Measurements from ENCODE around the gene CCDC178.
"Not testable (repeated sequence)": the region's sequence is repeated elsewhere in the genome, so short reads cannot be mapped to it uniquely, and the experiment has no call there.

CCDC178 gene

GRCh38 chr18:33355263-33355662, 85.3 kb downstream of the CCDC178 start:
- no peak overlapping the region for H3K4me3 ChIP-seq (ENCODE audit: extremely low read depth, insufficient read depth, low read length, poor library complexity, severe bottlenecking)
- WGBS, 2 experiments (ENCODE audit: insufficient coverage in 2 of 2) = 83 to 100% methylated on average over 1 of the region's 1 CpG

GRCh38 chr18:33350256-33350655, 90.3 kb downstream of the CCDC178 start:
- 57 to 100% methylated on average over 1 of the region's 2 CpGs for WGBS, 2 experiments (ENCODE audit: insufficient coverage in 2 of 2)
- Histone ChIP-seq H3K9me3 (ENCODE audit: control insufficient read depth, low read length) (no peaks in the 10 kb centered on the region), H3K4me1 (ENCODE audit: control insufficient read depth, insufficient read depth, low read length, poor library complexity, severe bottlenecking) (no peaks in the 10 kb centered on the region), H3K36me3 (ENCODE audit: control insufficient read depth, insufficient read depth, low read length) (no peaks in the 10 kb centered on the region), H3K27ac (ENCODE audit: low read depth, low read length, severe bottlenecking) (no peak overlapping the region), H3K4me3 (ENCODE audit: extremely low read depth, insufficient read depth, low read length, poor library complexity, severe bottlenecking) (no peak overlapping the region)

More at GRCh38 chr18:33355263-33355662, 85.3 kb downstream of the CCDC178 start:
- Histone ChIP-seq H3K36me3 (ENCODE audit: control insufficient read depth, insufficient read depth, low read length) (no peaks in the 10 kb centered on the region), H3K9me3 (ENCODE audit: control insufficient read depth, low read length) (no peaks in the 10 kb centered on the region), H3K27ac (ENCODE audit: low read depth, low read length, severe bottlenecking) (peak overlapping the region; percentile 33), H3K4me1 (ENCODE audit: control insufficient read depth, insufficient read depth, low read length, poor library complexity, severe bottlenecking) (no peaks in the 10 kb centered on the region)

- peaks cover 20% of the 10 kb centered on the region for H3K9me3 ChIP-seq (ENCODE audit: control insufficient read depth, low read length)
- not testable (repeated sequence) for H3K27ac ChIP-seq (ENCODE audit: low read depth, low read length, severe bottlenecking); H3K36me3 ChIP-seq (ENCODE audit: control insufficient read depth, insufficient read depth, low read length); H3K4me3 ChIP-seq (ENCODE audit: extremely low read depth, insufficient read depth, low read length, poor library complexity, severe bottlenecking); H3K4me1 ChIP-seq (ENCODE audit: control insufficient read depth, insufficient read depth, low read length, poor library complexity, severe bottlenecking)
- WGBS, 2 experiments (ENCODE audit: insufficient coverage in 2 of 2) = 100% methylated on average over 1 of the region's 2 CpGs; no CpG with 5 or more reads in 1 of the 2 experiments
Measured at GRCh38 chr18:33339733-33340132, 100.8 kb downstream of the CCDC178 start.

- Histone ChIP-seq H3K36me3 (ENCODE audit: control insufficient read depth, insufficient read depth, low read length) (no peaks in the 10 kb centered on the region), H3K27ac (ENCODE audit: low read depth, low read length, severe bottlenecking) (no peak overlapping the region)
- no CpG with 5 or more reads among the region's 3 CpGs for WGBS, 2 experiments (ENCODE audit: insufficient coverage in 2 of 2)
Measured at GRCh38 chr18:33334781-33335180, 105.7 kb downstream of the CCDC178 start.

GRCh38 chr18:33330711-33331110, 109.8 kb downstream of the CCDC178 start:
- no peak overlapping the region for H3K4me3 ChIP-seq (ENCODE audit: extremely low read depth, insufficient read depth, low read length, poor library complexity, severe bottlenecking)
- no peaks in the 10 kb centered on the region for H3K9me3 ChIP-seq (ENCODE audit: control insufficient read depth, low read length)
- H3K36me3 ChIP-seq (ENCODE audit: control insufficient read depth, insufficient read depth, low read length) = no peaks in the 10 kb centered on the region
- no peaks in the 10 kb centered on the region for H3K4me1 ChIP-seq (ENCODE audit: control insufficient read depth, insufficient read depth, low read length, poor library complexity, severe bottlenecking)
- H3K27ac ChIP-seq (ENCODE audit: low read depth, low read length, severe bottlenecking) = no peak overlapping the region
- WGBS, 2 experiments (ENCODE audit: insufficient coverage in 2 of 2) = no CpG with 5 or more reads among the region's 1 CpG

More at GRCh38 chr18:33334781-33335180, 105.7 kb downstream of the CCDC178 start:
- no peak overlapping the region for H3K4me3 ChIP-seq (ENCODE audit: extremely low read depth, insufficient read depth, low read length, poor library complexity, severe bottlenecking)
- peaks cover 6% of the 10 kb centered on the region for H3K9me3 ChIP-seq (ENCODE audit: control insufficient read depth, low read length)
- no peaks in the 10 kb centered on the region for H3K4me1 ChIP-seq (ENCODE audit: control insufficient read depth, insufficient read depth, low read length, poor library complexity, severe bottlenecking)

GRCh38 chr18:33326975-33327374, 113.5 kb downstream of the CCDC178 start:
- H3K27ac ChIP-seq (ENCODE audit: low read depth, low read length, severe bottlenecking) = no peak overlapping the region
- no peaks in the 10 kb centered on the region for H3K4me1 ChIP-seq (ENCODE audit: control insufficient read depth, insufficient read depth, low read length, poor library complexity, severe bottlenecking)
- H3K4me3 ChIP-seq (ENCODE audit: extremely low read depth, insufficient read depth, low read length, poor library complexity, severe bottlenecking) = no peak overlapping the region
- H3K36me3 ChIP-seq (ENCODE audit: control insufficient read depth, insufficient read depth, low read length) = no peaks in the 10 kb centered on the region
- no CpG with 5 or more reads among the region's 4 CpGs for WGBS, 2 experiments (ENCODE audit: insufficient coverage in 2 of 2)
- no peaks in the 10 kb centered on the region for H3K9me3 ChIP-seq (ENCODE audit: control insufficient read depth, low read length)

- H3K4me1 ChIP-seq (ENCODE audit: control insufficient read depth, insufficient read depth, low read length, poor library complexity, severe bottlenecking) = no peaks in the 10 kb centered on the region
- no peak overlapping the region for H3K27ac ChIP-seq (ENCODE audit: low read depth, low read length, severe bottlenecking)
- WGBS, 2 experiments (ENCODE audit: insufficient coverage in 2 of 2) = 95 to 97% methylated on average over 2 of the region's 2 CpGs
- H3K9me3 ChIP-seq (ENCODE audit: control insufficient read depth, low read length) = no peaks in the 10 kb centered on the region
- no peak overlapping the region for H3K4me3 ChIP-seq (ENCODE audit: extremely low read depth, insufficient read depth, low read length, poor library complexity, severe bottlenecking)
- no peaks in the 10 kb centered on the region for H3K36me3 ChIP-seq (ENCODE audit: control insufficient read depth, insufficient read depth, low read length)
Measured at GRCh38 chr18:33317640-33318039, 122.9 kb downstream of the CCDC178 start.

GRCh38 chr18:33316146-33316587, 124.4 kb downstream of the CCDC178 start:
- no peak overlapping the region for H3K27ac ChIP-seq (ENCODE audit: low read depth, low read length, severe bottlenecking)
- WGBS, 2 experiments (ENCODE audit: insufficient coverage in 2 of 2) = 91 to 94% methylated on average over 22 to 23 of the region's 33 CpGs
- H3K9me3 ChIP-seq (ENCODE audit: control insufficient read depth, low read length) = no peaks in the 10 kb centered on the region
- H3K4me3 ChIP-seq (ENCODE audit: extremely low read depth, insufficient read depth, low read length, poor library complexity, severe bottlenecking) = no peak overlapping the region
- no peaks in the 10 kb centered on the region for H3K4me1 ChIP-seq (ENCODE audit: control insufficient read depth, insufficient read depth, low read length, poor library complexity, severe bottlenecking)
- no peaks in the 10 kb centered on the region for H3K36me3 ChIP-seq (ENCODE audit: control insufficient read depth, insufficient read depth, low read length)

- WGBS, 2 experiments (ENCODE audit: insufficient coverage in 2 of 2) = 71 to 83% methylated on average over 1 of the region's 1 CpG
- Histone ChIP-seq H3K36me3 (ENCODE audit: control insufficient read depth, insufficient read depth, low read length) (no peaks in the 10 kb centered on the region), H3K4me3 (ENCODE audit: extremely low read depth, insufficient read depth, low read length, poor library complexity, severe bottlenecking) (no peak overlapping the region), H3K4me1 (ENCODE audit: control insufficient read depth, insufficient read depth, low read length, poor library complexity, severe bottlenecking) (no peaks in the 10 kb centered on the region), H3K27ac (ENCODE audit: low read depth, low read length, severe bottlenecking) (no peak overlapping the region), H3K9me3 (ENCODE audit: control insufficient read depth, low read length) (no peaks in the 10 kb centered on the region)
Measured at GRCh38 chr18:33307520-33307919, 133.0 kb downstream of the CCDC178 start.

GRCh38 chr18:33304277-33304676, 136.2 kb downstream of the CCDC178 start:
- H3K4me1 ChIP-seq (ENCODE audit: control insufficient read depth, insufficient read depth, low read length, poor library complexity, severe bottlenecking) = no peaks in the 10 kb centered on the region
- no peak overlapping the region for H3K27ac ChIP-seq (ENCODE audit: low read depth, low read length, severe bottlenecking)
- no peaks in the 10 kb centered on the region for H3K36me3 ChIP-seq (ENCODE audit: control insufficient read depth, insufficient read depth, low read length)
- no peak overlapping the region for H3K4me3 ChIP-seq (ENCODE audit: extremely low read depth, insufficient read depth, low read length, poor library complexity, severe bottlenecking)
- WGBS, 2 experiments (ENCODE audit: insufficient coverage in 2 of 2) = 57% methylated on average over 1 of the region's 3 CpGs; no CpG with 5 or more reads in 1 of the 2 experiments
- H3K9me3 ChIP-seq (ENCODE audit: control insufficient read depth, low read length) = no peaks in the 10 kb centered on the region

- no peak overlapping the region for H3K27ac ChIP-seq (ENCODE audit: low read depth, low read length, severe bottlenecking)
- WGBS, 2 experiments (ENCODE audit: insufficient coverage in 2 of 2) = no CpG with 5 or more reads among the region's 1 CpG
Measured at GRCh38 chr18:33291539-33291938, 149.0 kb downstream of the CCDC178 start.

More at GRCh38 chr18:33291539-33291938, 149.0 kb downstream of the CCDC178 start:
- Histone ChIP-seq H3K9me3 (ENCODE audit: control insufficient read depth, low read length) (no peaks in the 10 kb centered on the region), H3K4me3 (ENCODE audit: extremely low read depth, insufficient read depth, low read length, poor library complexity, severe bottlenecking) (no peak overlapping the region), H3K36me3 (ENCODE audit: control insufficient read depth, insufficient read depth, low read length) (no peaks in the 10 kb centered on the region), H3K4me1 (ENCODE audit: control insufficient read depth, insufficient read depth, low read length, poor library complexity, severe bottlenecking) (no peaks in the 10 kb centered on the region)

Data from mesodermal cell (in vitro differentiated cells).